Measurements from ENCODE around the gene PRDX2. TPM values are rescaled to one million over a fixed set of nuclear protein-coding genes. Genes with fewer than 3 reads are reported as not detected.

PRDX2 gene
- total and polyA plus RNA-seq, 2 experiments from 2014 or later, result 346 to 465 TPM

- H3K27ac Mint-ChIP-seq, result no peak overlapping the region
- H3K27me3 Mint-ChIP-seq (ENCODE audit: insufficient read depth, low read depth, poor library complexity), result peaks cover 23% of the 10 kb centered on the region
- H3K27me3 ChIP-seq (ENCODE audit: insufficient read depth), result peaks cover 11% of the 10 kb centered on the region; the same call in 1 of the 2 replicates
- no peaks in the 10 kb centered on the region; the same call in 1 of the 2 replicates for H4K20me1 ChIP-seq (replicated peaks; ENCODE audit: insufficient read depth)
- no peaks in the 10 kb centered on the region for H3K9me2 ChIP-seq (ENCODE audit: insufficient read depth)
- peaks cover 14% of the 10 kb centered on the region; the same call in 2 of the 3 replicates for H3K4me1 Mint-ChIP-seq
- H2AFZ ChIP-seq, result peak overlapping the region; percentile 86
- TF ChIP-seq EZH2phosphoT487 (IDR thresholded peaks at IDR 0.05; ENCODE audit: unreplicated experiment) (no peak), STAT1 (IDR thresholded peaks at IDR 0.05; ENCODE audit: unreplicated experiment) (no peak)
- H3K4me3 Mint-ChIP-seq, result peak overlapping the region; percentile 66
- ATAC-seq (peak; percentile 15), DNase-seq (ENCODE audit: low spot score) (no peak)
- H3K4me3 ChIP-seq, result peak overlapping the region; percentile 70
- H3K79me2 ChIP-seq (replicated peaks; ENCODE audit: insufficient read depth), result no peaks in the 10 kb centered on the region
- H3K36me3 ChIP-seq (ENCODE audit: insufficient read depth), result no peaks in the 10 kb centered on the region
- H3K9me3 Mint-ChIP-seq, result no peaks in the 10 kb centered on the region
- H3K27ac ChIP-seq (ENCODE audit: low read depth), result no peak overlapping the region
- no peaks in the 10 kb centered on the region for H3F3A ChIP-seq (replicated peaks; ENCODE audit: low read depth)
- peak overlapping the region; percentile 89 for H3K4me2 ChIP-seq
- H3K36me3 Mint-ChIP-seq (ENCODE audit: low read depth), result peaks cover 12% of the 10 kb centered on the region
- no peaks in the 10 kb centered on the region; the same call in 1 of the 2 replicates for H3K4me1 ChIP-seq (ENCODE audit: insufficient read depth)
Measured at GRCh38 chr19:12752056-12752781, 49.4 kb downstream of the PRDX2 start.

GRCh38 chr19:12751635-12752034, 50.0 kb downstream of the PRDX2 start, which contains the start of gene BEST2:
Gene BEST2, plus strand, starts transcription at chr19:12751791. Its CDS starts 802 bp downstream, at chr19:12752593.
- TF ChIP-seq ZNF462 (CRISPR knock-in tag; IDR thresholded peaks at IDR 0.05) (no peak), EZH2phosphoT487 (IDR thresholded peaks at IDR 0.05; ENCODE audit: unreplicated experiment) (no peak), STAT1 (IDR thresholded peaks at IDR 0.05; ENCODE audit: unreplicated experiment) (no peak), CTCF (conservative IDR thresholded peaks at IDR 0.05; ENCODE audit: low read depth in 2 of 2) (no peak), ZNF114 (CRISPR knock-in tag; IDR thresholded peaks at IDR 0.05) (no peak), ETS1 (IDR thresholded peaks at IDR 0.05) (no peak), REST (IDR thresholded peaks at IDR 0.05; ENCODE audit: unreplicated experiment) (no peak)
- peak within 1 kb of the TSS; percentile 70 for H3K4me3 ChIP-seq
- peaks cover 11% of the 10 kb centered on the region; the same call in 1 of the 2 replicates for H3K27me3 ChIP-seq (ENCODE audit: insufficient read depth)
- Mint-ChIP-seq H3K27ac (no peak within 1 kb of the TSS), H3K9me3 (no peaks in the 10 kb centered on the region), H3K4me1 (peaks cover 14% of the 10 kb centered on the region; the same call in 2 of the 3 replicates), H3K36me3 (ENCODE audit: low read depth) (peaks cover 17% of the 10 kb centered on the region), H3K4me3 (peak within 1 kb of the TSS; percentile 66), H3K27me3 (ENCODE audit: insufficient read depth, low read depth, poor library complexity) (peaks cover 23% of the 10 kb centered on the region)
- no peaks in the 10 kb centered on the region for H3K79me2 ChIP-seq (replicated peaks; ENCODE audit: insufficient read depth)
- no peaks in the 10 kb centered on the region for H3K9me2 ChIP-seq (ENCODE audit: insufficient read depth)
- peak; percentile 71 for ATAC-seq
- no peaks in the 10 kb centered on the region; the same call in 1 of the 2 replicates for H3K4me1 ChIP-seq (ENCODE audit: insufficient read depth)
- H3K36me3 ChIP-seq (ENCODE audit: insufficient read depth), result no peaks in the 10 kb centered on the region
- DNase-seq (ENCODE audit: low spot score), result peak; percentile 83
- H4K20me1 ChIP-seq (replicated peaks; ENCODE audit: insufficient read depth), result no peaks in the 10 kb centered on the region; the same call in 1 of the 2 replicates
- H3K4me2 ChIP-seq, result peak within 1 kb of the TSS; percentile 89
- H3F3A ChIP-seq (replicated peaks; ENCODE audit: low read depth), result no peaks in the 10 kb centered on the region
- no peak within 1 kb of the TSS for H3K27ac ChIP-seq (ENCODE audit: low read depth)
- peak within 1 kb of the TSS; percentile 86 for H2AFZ ChIP-seq
